OCI-LY1 (cell line): Measurements from ENCODE around the gene PTPN4.

Experiments used
- H2AFZ ChIP-seq: fragments of 200-600 bp; sonication (generic), shearing (Covaris generic); 2 replicates; pipeline ENCODE4 v1.6.0; 2014; ENCODE audit warnings: antibody characterized with exemption, mild to moderate bottlenecking, low read length
- H3F3A ChIP-seq: fragments of 200-600 bp; sonication (generic), shearing (Covaris generic); 2 replicates; pipeline ENCODE4 v1.6.0; 2014; ENCODE audit warnings: mild to moderate bottlenecking, antibody characterized with exemption, low read length, moderate library complexity; ENCODE audit not compliant: insufficient read depth
- H3K27ac ChIP-seq: fragments of 200-600 bp; sonication (generic); 2 replicates; pipeline ENCODE4 v1.5.1; 2014; ENCODE audit warnings: low read length, mixed run types, mild to moderate bottlenecking, low read depth; ENCODE audit not compliant: poor library complexity, severe bottlenecking
- H3K27me3 ChIP-seq: fragments of 200-600 bp; sonication (generic); 2 replicates; pipeline ENCODE4 v1.6.0; 2014; ENCODE audit warnings: antibody characterized with exemption, mild to moderate bottlenecking, low read length, moderate library complexity; ENCODE audit not compliant: insufficient read depth
- H3K36me3 ChIP-seq: fragments of 200-600 bp; sonication (generic); 2 replicates; pipeline ENCODE4 v1.6.1; 2014; ENCODE audit warnings: mild to moderate bottlenecking, antibody characterized with exemption, low read length, moderate library complexity, mixed read lengths; ENCODE audit not compliant: insufficient read depth
- H3K4me1 ChIP-seq: fragments of 200-600 bp; sonication (generic); 2 replicates; pipeline ENCODE4 v1.5.1; 2014; ENCODE audit warnings: mild to moderate bottlenecking, low read length, moderate library complexity; ENCODE audit not compliant: insufficient read depth, severe bottlenecking
- H3K4me2 ChIP-seq: fragments of 200-600 bp; sonication (generic), shearing (Covaris generic); 2 replicates; pipeline ENCODE4 v1.6.1; 2014; ENCODE audit warnings: low read length
- H3K4me3 ChIP-seq: fragments of 200-600 bp; sonication (generic); 2 replicates; pipeline ENCODE4 v1.5.1; 2014; ENCODE audit warnings: low read length, low read depth, mild to moderate bottlenecking, mixed read lengths; ENCODE audit not compliant: poor library complexity, severe bottlenecking
- H3K79me2 ChIP-seq: fragments of 200-600 bp; shearing (Covaris generic); 2 replicates; pipeline ENCODE4 v1.6.1; 2016; ENCODE audit warnings: mixed run types, low read length, mixed read lengths; ENCODE audit not compliant: insufficient read depth
- H3K9ac ChIP-seq: fragments of 200-600 bp; sonication (generic), shearing (Covaris generic); 2 replicates; pipeline ENCODE4 v1.6.1; 2014; ENCODE audit warnings: mild to moderate bottlenecking, low read length, mixed read lengths
- H3K9me2 ChIP-seq: fragments of 200-600 bp; sonication (generic), shearing (Covaris generic); 2 replicates; pipeline ENCODE4 v1.6.1; 2014; ENCODE audit warnings: low read depth, mild to moderate bottlenecking, low read length, mixed read lengths
- H3K9me3 ChIP-seq: fragments of 200-600 bp; shearing (Covaris generic); 2 replicates; pipeline ENCODE4 v1.6.1; 2014; ENCODE audit warnings: low read length, mixed read lengths
- H4K20me1 ChIP-seq: fragments of 200-600 bp; sonication (generic), shearing (Covaris generic); 2 replicates; pipeline ENCODE4 v1.6.0; 2016; ENCODE audit warnings: mild to moderate bottlenecking, low read length; ENCODE audit not compliant: insufficient read depth
- CTCF ChIP-seq: fragments of 200-600 bp; sonication (generic), shearing (Covaris generic); IDR thresholded peaks from 2 replicates; pipeline ENCODE4 v1.5.1; 2017; ENCODE audit warnings: mild to moderate bottlenecking, antibody characterized with exemption, low read length, moderate library complexity, mixed read lengths
- EZH2 ChIP-seq: fragments of 200-600 bp; sonication (generic), shearing (Covaris generic); IDR thresholded peaks from 2 replicates; pipeline ENCODE4 v1.8.0; 2017; ENCODE audit warnings: borderline replicate concordance, mixed run types, mild to moderate bottlenecking, antibody characterized with exemption, low read length, moderate library complexity, mixed read lengths

The PTPN4 gene

GRCh38 chr2:119943058-119943457 is 183.3 kb downstream of the PTPN4 start:
- no peaks in the 10 kb centered on the region for H3K4me1 ChIP-seq
- H3K27me3 ChIP-seq, result no peaks in the 10 kb centered on the region
- H2AFZ ChIP-seq, result no peak overlapping the region
- H3F3A ChIP-seq, result no peaks in the 10 kb centered on the region
- TF ChIP-seq EZH2, result no peak
- no peak for TF ChIP-seq CTCF
- H3K9me2 ChIP-seq, result no peaks in the 10 kb centered on the region
- H3K27ac ChIP-seq, result no peak overlapping the region
- H3K36me3 ChIP-seq, result no peaks in the 10 kb centered on the region
- H3K9ac ChIP-seq, result no peak overlapping the region
- H3K9me3 ChIP-seq, result no peaks in the 10 kb centered on the region
- no peaks in the 10 kb centered on the region for H3K79me2 ChIP-seq
- H4K20me1 ChIP-seq, result no peaks in the 10 kb centered on the region
- no peak overlapping the region for H3K4me3 ChIP-seq
- no peak overlapping the region for H3K4me2 ChIP-seq

- Histone ChIP-seq H3K4me2 (no peak overlapping the region), H3K4me1 (no peaks in the 10 kb centered on the region), H4K20me1 (no peaks in the 10 kb centered on the region), H3K9me3 (no peaks in the 10 kb centered on the region), H3K79me2 (no peaks in the 10 kb centered on the region), H3K27ac (no peak overlapping the region), H3K27me3 (no peaks in the 10 kb centered on the region), H2AFZ (no peak overlapping the region), H3F3A (no peaks in the 10 kb centered on the region), H3K9ac (no peak overlapping the region), H3K9me2 (no peaks in the 10 kb centered on the region), H3K36me3 (no peaks in the 10 kb centered on the region), H3K4me3 (no peak overlapping the region)
- TF ChIP-seq CTCF (no peak), EZH2 (no peak)
Measured at GRCh38 chr2:119947535-119947934, 187.8 kb downstream of the PTPN4 start.

GRCh38 chr2:119950966-119951365 is 191.2 kb downstream of the PTPN4 start:
- Histone ChIP-seq H3K4me3 (no peak overlapping the region), H3K9ac (no peak overlapping the region), H3F3A (no peaks in the 10 kb centered on the region), H3K4me2 (no peak overlapping the region), H2AFZ (no peak overlapping the region), H3K36me3 (no peaks in the 10 kb centered on the region), H3K27ac (no peak overlapping the region), H3K9me2 (no peaks in the 10 kb centered on the region), H3K27me3 (no peaks in the 10 kb centered on the region), H4K20me1 (no peaks in the 10 kb centered on the region), H3K4me1 (no peaks in the 10 kb centered on the region), H3K9me3 (no peaks in the 10 kb centered on the region), H3K79me2 (no peaks in the 10 kb centered on the region)
- TF ChIP-seq CTCF (no peak), EZH2 (no peak)
